Measurements from ENCODE around the gene SLC16A13. TPM values are rescaled to one million over a fixed set of nuclear protein-coding genes. Genes with fewer than 3 reads are reported as not detected.

SLC16A13 gene
- total RNA-seq, 4 donors from 2014 or later = 1.7 to 1.9 (median 1.8) TPM; not detected in 1

GRCh38 chr17:7025245-7025644, 10.6 kb upstream of the SLC16A13 start:
- no peak for TF ChIP-seq CTCF (IDR thresholded peaks at IDR 0.05; ENCODE audit: low read depth)

- TF ChIP-seq CTCF (IDR thresholded peaks at IDR 0.05; ENCODE audit: low read depth) = no peak
These were observed 9.2 kb upstream of the SLC16A13 start for GRCh38 chr17:7026471-7027115.

- TF ChIP-seq CTCF (IDR thresholded peaks at IDR 0.05; ENCODE audit: low read depth) = no peak
These were observed 8.5 kb upstream of the SLC16A13 start for GRCh38 chr17:7027335-7027734.

- no peak for TF ChIP-seq CTCF (IDR thresholded peaks at IDR 0.05; ENCODE audit: low read depth)
These were observed 6.7 kb upstream of the SLC16A13 start for GRCh38 chr17:7029096-7029495.

- TF ChIP-seq CTCF (IDR thresholded peaks at IDR 0.05; ENCODE audit: low read depth) = no peak
These were observed 6.2 kb upstream of the SLC16A13 start for GRCh38 chr17:7029659-7030058.

GRCh38 chr17:7034955-7035590, 742 bp upstream of the SLC16A13 start:
- no peak for TF ChIP-seq CTCF (IDR thresholded peaks at IDR 0.05; ENCODE audit: low read depth)

- TF ChIP-seq CTCF (IDR thresholded peaks at IDR 0.05; ENCODE audit: low read depth) = no peak
These were observed 2.4 kb downstream of the SLC16A13 start for GRCh38 chr17:7038025-7038862.
